Measurements from ENCODE around the gene ADAMTSL5.

DNA sequence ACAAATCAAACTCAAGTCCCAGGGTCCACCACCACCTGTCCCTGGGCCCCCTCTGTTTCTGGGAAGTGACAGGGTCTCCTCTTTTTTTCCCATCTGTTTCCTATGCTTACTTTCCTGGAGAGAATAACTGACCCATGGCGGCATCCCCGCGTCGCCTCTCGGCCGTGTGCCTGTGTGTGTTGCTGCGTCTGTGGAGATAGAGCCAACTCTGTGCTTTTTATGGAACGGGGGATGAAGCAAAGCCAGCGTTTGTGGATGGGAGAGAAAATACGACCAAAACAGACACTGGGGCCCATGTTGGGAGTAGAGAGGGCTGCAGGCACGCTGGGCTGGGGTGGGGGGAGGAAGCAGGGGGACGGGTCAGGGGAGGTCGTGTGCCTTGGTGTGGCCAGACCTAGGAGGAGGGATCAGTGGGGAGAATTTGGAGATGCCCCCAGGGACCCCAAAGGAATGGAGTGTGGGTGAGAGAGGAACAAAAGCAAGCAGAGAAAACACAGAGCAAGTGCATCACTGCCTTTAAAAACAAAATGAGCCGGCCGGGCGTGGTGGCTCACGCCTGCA is 27.6 kb upstream of the ADAMTSL5 start:
- TF ChIP-seq POLR2A (IDR thresholded peaks at IDR 0.05; ENCODE audit: low read depth, low read length) (no peak), POLR2AphosphoS5 (IDR thresholded peaks at IDR 0.05; ENCODE audit: low read depth, low read length) (no peak)
